ENCODE data around the gene ADPRM. TPM values are rescaled to one million over a fixed set of nuclear protein-coding genes. Genes with fewer than 3 reads are reported as not detected.
"Not testable (repeated sequence)": the region's sequence is repeated elsewhere in the genome, so short reads cannot be mapped to it uniquely, and the experiment has no call there.

ADPRM gene
- total RNA-seq, 4 donors from 2014 or later: 2.8 to 16.2 (median 6.1) TPM

DNA sequence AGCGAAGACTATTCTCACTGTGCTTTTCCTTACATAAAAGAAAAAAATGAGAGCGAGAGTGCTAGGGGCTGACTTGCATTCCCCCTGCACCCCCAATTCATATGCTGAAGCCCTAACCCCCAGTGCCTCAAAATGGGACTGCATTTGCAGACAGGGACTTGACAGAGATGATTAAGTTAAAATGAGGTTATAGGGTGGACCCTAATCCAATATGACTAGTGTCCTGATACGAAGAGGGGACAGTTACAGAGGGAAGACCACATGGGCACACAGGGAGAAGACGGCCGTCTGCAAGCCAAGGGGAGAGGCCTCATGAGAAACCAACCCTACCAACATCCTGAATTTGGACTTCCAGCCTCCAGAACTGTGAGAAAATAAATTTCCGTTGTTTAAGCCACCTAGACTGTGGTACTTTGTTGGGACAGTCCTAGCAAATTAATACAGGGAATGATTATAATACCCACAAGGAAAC lies 34.0 kb downstream of the ADPRM start:
- Histone ChIP-seq H3K27ac (peak overlapping the region; percentile 89 to 94 (median 92)), H3K4me1 (peaks cover 0 to 36% (median 12%) of the 10 kb centered on the region in 4 donors), H3K4me3 (peak overlapping the region in 1 of 4 donors; percentile 72), H3K9me3 (no peaks in the 10 kb centered on the region), H3K36me3 (no peaks in the 10 kb centered on the region), H3K27me3 (no peaks in the 10 kb centered on the region)
- intact Hi-C loops (cut with DNase I; ENCODE audit: low total_unique reads): no loop called here
- no peak for DNase-seq
- no peak for TF ChIP-seq POLR2AphosphoS5 (IDR thresholded peaks at IDR 0.05)
- TF ChIP-seq, protein P1, sequence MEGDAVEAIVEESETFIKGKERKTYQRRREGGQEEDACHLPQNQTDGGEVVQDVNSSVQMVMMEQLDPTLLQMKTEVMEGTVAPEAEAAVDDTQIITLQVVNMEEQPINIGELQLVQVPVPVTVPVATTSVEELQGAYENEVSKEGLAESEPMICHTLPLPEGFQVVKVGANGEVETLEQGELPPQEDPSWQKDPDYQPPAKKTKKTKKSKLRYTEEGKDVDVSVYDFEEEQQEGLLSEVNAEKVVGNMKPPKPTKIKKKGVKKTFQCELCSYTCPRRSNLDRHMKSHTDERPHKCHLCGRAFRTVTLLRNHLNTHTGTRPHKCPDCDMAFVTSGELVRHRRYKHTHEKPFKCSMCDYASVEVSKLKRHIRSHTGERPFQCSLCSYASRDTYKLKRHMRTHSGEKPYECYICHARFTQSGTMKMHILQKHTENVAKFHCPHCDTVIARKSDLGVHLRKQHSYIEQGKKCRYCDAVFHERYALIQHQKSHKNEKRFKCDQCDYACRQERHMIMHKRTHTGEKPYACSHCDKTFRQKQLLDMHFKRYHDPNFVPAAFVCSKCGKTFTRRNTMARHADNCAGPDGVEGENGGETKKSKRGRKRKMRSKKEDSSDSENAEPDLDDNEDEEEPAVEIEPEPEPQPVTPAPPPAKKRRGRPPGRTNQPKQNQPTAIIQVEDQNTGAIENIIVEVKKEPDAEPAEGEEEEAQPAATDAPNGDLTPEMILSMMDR (IDR thresholded peaks at IDR 0.05): no peak
- TF ChIP-seq EP300 (IDR thresholded peaks at IDR 0.05; ENCODE audit: low read depth): no peak
- TF ChIP-seq POLR2A (IDR thresholded peaks at IDR 0.05): no peak
- in situ Hi-C loops (cut with MboI; ENCODE audit: low pct_ligation_motif_present in 1 of 4, low pct_unique_long_range_greater_than_20kb in 1 of 4, low sequenced_read_pairs in 3 of 4): loop anchor here in 3 of 4 donors (10.0 to 25.0 kb wide), 4 partner anchors 103 to 881 kb away; partner anchors contain the start of gene PIRT (in 1 of the 3)
- 86 to 90% methylated on average over 4 to 6 of the region's 6 CpGs for WGBS, 2 donors (ENCODE audit: low coverage in 1 of 2)

DNA sequence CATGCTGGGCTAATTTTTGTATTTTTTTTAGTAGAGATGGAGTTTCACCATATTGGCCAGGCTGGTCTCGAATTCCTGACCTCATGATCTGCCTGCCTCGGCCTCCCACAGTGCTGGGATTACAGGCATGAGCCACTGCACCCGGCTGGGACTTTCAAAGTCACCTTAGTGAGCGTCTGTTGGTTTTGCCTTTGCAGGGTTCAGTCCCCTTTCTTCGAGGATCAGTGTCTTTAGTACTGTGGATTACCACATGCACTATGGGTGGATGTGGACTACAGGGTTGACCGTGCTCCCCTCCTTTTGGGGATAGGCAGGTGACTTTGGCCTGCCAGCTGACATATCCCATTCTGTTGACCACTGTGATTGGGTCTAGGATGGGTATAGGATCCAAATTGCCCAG lies 34.7 kb downstream of the ADPRM start:
- H3K9me3 ChIP-seq; H3K4me3 ChIP-seq; DNase-seq; H3K27me3 ChIP-seq; H3K36me3 ChIP-seq; intact Hi-C loops (cut with DNase I; ENCODE audit: low total_unique reads): not testable (repeated sequence)
- WGBS, 2 donors (ENCODE audit: low coverage in 1 of 2): 87 to 95% methylated on average over 4 to 6 of the region's 6 CpGs
- peak overlapping the region in 2 of 4 donors; percentile 89 to 90 for H3K27ac ChIP-seq
- peaks cover 0 to 40% (median 14%) of the 10 kb centered on the region in 4 donors for H3K4me1 ChIP-seq
- in situ Hi-C loops (cut with MboI; ENCODE audit: low pct_ligation_motif_present in 1 of 4, low pct_unique_long_range_greater_than_20kb in 1 of 4, low sequenced_read_pairs in 3 of 4): loop anchor here in 3 of 4 donors (10.0 to 25.0 kb wide), 4 partner anchors 103 to 880 kb away; partner anchors contain the start of gene PIRT (in 1 of the 3)

DNA sequence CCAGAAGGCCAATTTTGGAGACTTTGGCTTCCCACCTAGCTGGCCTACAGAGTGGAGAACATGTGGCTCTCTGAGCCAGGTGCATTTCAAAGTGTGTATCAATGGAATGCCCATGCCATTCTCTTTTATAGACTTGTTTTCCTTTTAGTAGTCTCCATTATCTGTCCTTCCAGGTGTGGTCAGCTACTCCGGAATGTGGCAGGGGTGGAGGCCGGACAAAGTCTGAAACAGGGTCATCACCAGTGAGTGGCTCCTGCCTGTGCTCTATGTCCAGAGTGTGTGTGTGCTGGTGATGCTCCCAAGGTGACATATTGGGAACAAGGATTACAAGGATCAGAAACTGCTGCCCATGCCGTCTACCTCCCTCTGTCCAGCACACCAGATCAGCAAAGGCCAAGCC lies 36.3 kb downstream of the ADPRM start:
- 80% methylated on average over 3 of the region's 3 CpGs; no CpG with 5 or more reads in 1 of the 2 donors for WGBS, 2 donors (ENCODE audit: low coverage in 1 of 2)
- Histone ChIP-seq H3K36me3 (no peaks in the 10 kb centered on the region), H3K27ac (peak overlapping the region in 3 of 4 donors; percentile 45 to 61 (median 54)), H3K27me3 (no peaks in the 10 kb centered on the region), H3K4me1 (peaks cover 11 to 52% (median 25%) of the 10 kb centered on the region in 4 donors), H3K9me3 (no peaks in the 10 kb centered on the region), H3K4me3 (no peak overlapping the region)
- TF ChIP-seq, protein P1 (IDR thresholded peaks at IDR 0.05): no peak
- peak in 2 of 3 donors; percentile 10 to 55 for TF ChIP-seq POLR2AphosphoS5 (IDR thresholded peaks at IDR 0.05)
- intact Hi-C loops (cut with DNase I; ENCODE audit: low total_unique reads): no loop called here
- in situ Hi-C loops (cut with MboI; ENCODE audit: low pct_ligation_motif_present in 1 of 4, low pct_unique_long_range_greater_than_20kb in 1 of 4, low sequenced_read_pairs in 3 of 4): loop anchor here in 3 of 4 donors (10.0 to 25.0 kb wide), 4 partner anchors 101 to 879 kb away; partner anchors contain the start of gene PIRT (in 1 of the 3)
- peak; percentile 73 for DNase-seq

DNA sequence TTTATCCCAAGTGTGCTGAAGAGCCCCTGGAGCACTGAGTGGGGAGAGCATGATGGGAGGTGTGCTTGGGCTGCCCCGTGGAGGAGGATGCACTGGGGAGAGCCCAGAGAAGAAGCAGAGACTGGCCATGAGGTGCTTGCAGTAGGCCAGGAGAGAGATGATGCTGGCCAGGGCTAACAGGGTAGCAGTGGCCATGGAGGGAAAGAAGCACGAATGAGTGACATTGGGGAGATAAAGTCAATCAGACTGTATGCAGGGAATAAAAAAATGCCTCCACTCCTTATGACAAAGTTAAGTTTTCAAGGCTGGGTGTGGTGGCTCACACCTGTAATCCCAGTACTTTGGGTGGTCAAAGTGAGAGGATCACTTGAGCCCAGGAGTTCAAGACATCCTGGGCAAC lies 37.9 kb downstream of the ADPRM start:
- 69 to 76% methylated on average over 2 of the region's 2 CpGs for WGBS, 2 donors (ENCODE audit: low coverage in 1 of 2)
- in situ Hi-C loops (cut with MboI; ENCODE audit: low pct_ligation_motif_present in 1 of 4, low pct_unique_long_range_greater_than_20kb in 1 of 4, low sequenced_read_pairs in 3 of 4) (loop anchor here in 3 of 4 donors (10.0 to 25.0 kb wide), 4 partner anchors 100 to 877 kb away; partner anchors contain the start of gene PIRT (in 1 of the 3)), intact Hi-C loops (cut with DNase I; ENCODE audit: low total_unique reads) (no loop called here)
- Histone ChIP-seq H3K27me3 (no peaks in the 10 kb centered on the region), H3K9me3 (no peaks in the 10 kb centered on the region), H3K27ac (no peak overlapping the region), H3K4me1 (peaks cover 12 to 49% (median 25%) of the 10 kb centered on the region in 4 donors), H3K4me3 (no peak overlapping the region), H3K36me3 (no peaks in the 10 kb centered on the region)
- TF ChIP-seq POLR2A (IDR thresholded peaks at IDR 0.05) (no peak), POLR2AphosphoS5 (IDR thresholded peaks at IDR 0.05) (no peak), EP300 (IDR thresholded peaks at IDR 0.05; ENCODE audit: low read depth) (no peak)
- TF ChIP-seq, protein P1 (IDR thresholded peaks at IDR 0.05): no peak
- DNase-seq: no peak

All from transverse colon (tissue), 4 donors.